ENCODE data around the gene NELFA. TPM values are rescaled to one million over a fixed set of nuclear protein-coding genes. Genes with fewer than 3 reads are reported as not detected.
A peak's percentile ranks its signal among the peaks of the same experiment; 100 is the strongest.
"Not testable (repeated sequence)": the region's sequence is repeated elsewhere in the genome, so short reads cannot be mapped to it uniquely, and the experiment has no call there.

NELFA gene
- total and polyA plus RNA-seq, 12 donors = 8.8 to 19.7 (median 11.1) TPM

GRCh38 chr4:2008671-2008920 lies 178 bp downstream of the NELFA start:
- peak in 7 of 8 donors; percentile 5 to 53 (median 28) for ATAC-seq
- intact Hi-C loops (cut with DNase I) = no loop called here
- H3K27me3 ChIP-seq = no peaks in the 10 kb centered on the region
- peak overlapping the region; percentile 66 to 100 (median 96) for H3K4me3 ChIP-seq
- no peaks in the 10 kb centered on the region for H3K9me3 ChIP-seq
- H3K36me3 ChIP-seq = peaks cover 0 to 34% (median 5%) of the 10 kb centered on the region in 9 donors
- peaks cover 0 to 36% (median 25%) of the 10 kb centered on the region in 9 donors for H3K4me1 ChIP-seq
- TF ChIP-seq CTCF (IDR thresholded peaks at IDR 0.05) = no peak
- WGBS, 2 donors = 0 to 2% methylated on average over 27 of the region's 27 CpGs
- no peak for DNase-seq
- peak overlapping the region; percentile 90 to 100 (median 98) for H3K27ac ChIP-seq

GRCh38 chr4:2007804-2008670 lies 737 bp downstream of the NELFA start:
- Histone ChIP-seq H3K36me3 (peaks cover 0 to 40% (median 5%) of the 10 kb centered on the region in 9 donors), H3K4me1 (peaks cover 0 to 36% (median 25%) of the 10 kb centered on the region in 9 donors), H3K9me3 (no peaks in the 10 kb centered on the region), H3K27ac (peak overlapping the region in 9 of 10 donors; percentile 90 to 100 (median 98)), H3K27me3 (no peaks in the 10 kb centered on the region), H3K4me3 (peak overlapping the region; percentile 66 to 100 (median 96))
- ATAC-seq (peak in 1 of 8 donors; percentile 6), DNase-seq (no peak)
- 1% methylated on average over 52 to 57 of the region's 57 CpGs for WGBS, 2 donors
- intact Hi-C loops (cut with DNase I) = no loop called here
- no peak for TF ChIP-seq CTCF (IDR thresholded peaks at IDR 0.05)

GRCh38 chr4:2006956-2007653 lies 1.7 kb downstream of the NELFA start:
- peaks cover 0 to 49% (median 5%) of the 10 kb centered on the region in 9 donors for H3K36me3 ChIP-seq
- H3K4me1 ChIP-seq = peaks cover 0 to 36% (median 25%) of the 10 kb centered on the region in 9 donors
- no peak overlapping the region for H3K27ac ChIP-seq
- H3K9me3 ChIP-seq = no peaks in the 10 kb centered on the region
- ATAC-seq (no peak), DNase-seq (no peak)
- no peak for TF ChIP-seq CTCF (IDR thresholded peaks at IDR 0.05)
- intact Hi-C loops (cut with DNase I) = no loop called here
- WGBS, 2 donors = 87 to 92% methylated on average over 15 of the region's 15 CpGs
- H3K4me3 ChIP-seq = peak overlapping the region; percentile 66 to 100 (median 96)
- H3K27me3 ChIP-seq = no peaks in the 10 kb centered on the region

- 90% methylated on average over 7 of the region's 7 CpGs for WGBS, 2 donors
- Histone ChIP-seq H3K4me3 (no peak overlapping the region), H3K36me3 (peaks cover 0 to 54% (median 5%) of the 10 kb centered on the region in 9 donors), H3K9me3 (no peaks in the 10 kb centered on the region), H3K4me1 (peaks cover 0 to 36% (median 25%) of the 10 kb centered on the region in 9 donors), H3K27ac (no peak overlapping the region), H3K27me3 (no peaks in the 10 kb centered on the region)
- intact Hi-C loops (cut with DNase I) = no loop called here
- ATAC-seq = no peak
- TF ChIP-seq CTCF (IDR thresholded peaks at IDR 0.05) = no peak
- DNase-seq = no peak
Measured at GRCh38 chr4:2006367-2006766, 2.4 kb downstream of the NELFA start.

- ATAC-seq; H3K27ac ChIP-seq; H3K27me3 ChIP-seq; DNase-seq; intact Hi-C loops (cut with DNase I); H3K4me3 ChIP-seq: not testable (repeated sequence)
- Histone ChIP-seq H3K36me3 (peaks cover 0 to 55% (median 5%) of the 10 kb centered on the region in 9 donors), H3K9me3 (peaks cover 0 to 22% (median 6%) of the 10 kb centered on the region in 11 donors), H3K4me1 (peaks cover 0 to 25% (median 17%) of the 10 kb centered on the region in 9 donors)
- 98 to 100% methylated on average over 2 of the region's 2 CpGs for WGBS, 2 donors
Measured at GRCh38 chr4:2003361-2003760, 5.4 kb downstream of the NELFA start.

GRCh38 chr4:1999308-1999707 lies 9.5 kb downstream of the NELFA start:
- intact Hi-C loops (cut with DNase I) = loop anchor here in 1 of 10 donors (10.0 kb wide), 1 partner anchor 635 kb away; no protein-coding TSS in a partner anchor
- H3K27ac ChIP-seq, ATAC-seq, H3K4me3 ChIP-seq, DNase-seq, H3K27me3 ChIP-seq, H3K4me1 ChIP-seq: not testable (repeated sequence)
- peaks cover 0 to 41% (median 9%) of the 10 kb centered on the region in 11 donors for H3K9me3 ChIP-seq
- WGBS, 2 donors = 95 to 98% methylated on average over 4 of the region's 4 CpGs
- peaks cover 0 to 28% (median 5%) of the 10 kb centered on the region in 9 donors for H3K36me3 ChIP-seq
